ENCODE measurements around the gene MTF2. TPM values are rescaled to one million over a fixed set of nuclear protein-coding genes. Genes with fewer than 3 reads are reported as not detected.

The MTF2 gene
- polyA plus RNA-seq, 4 donors = 6.5 to 29.1 (median 9.2) TPM

DNA sequence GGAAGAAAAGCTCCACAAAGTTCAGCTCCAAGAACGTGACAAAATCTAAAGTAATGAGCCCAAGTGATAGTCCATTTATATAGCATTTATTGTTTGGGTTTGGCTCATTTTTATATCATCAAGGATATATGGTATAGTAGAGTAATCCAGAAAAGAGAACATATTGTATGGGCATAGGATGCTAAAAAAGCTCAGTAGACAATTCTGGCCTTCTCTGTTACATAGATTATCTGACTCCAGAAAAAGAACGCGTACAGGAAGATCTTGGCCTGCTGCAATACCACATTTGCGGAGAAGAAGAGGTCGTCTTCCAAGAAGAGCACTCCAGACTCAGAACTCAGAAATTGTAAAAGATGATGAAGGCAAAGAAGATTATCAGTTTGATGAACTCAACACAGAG is 57.4 kb downstream of the MTF2 start:
- H3K4me3 ChIP-seq (ENCODE audit: low read depth in 1 of 3, low read length in 3 of 3) = no peak overlapping the region
- H3K27ac ChIP-seq (ENCODE audit: low read depth in 1 of 3, low read length in 2 of 3) = no peak overlapping the region
- no peaks in the 10 kb centered on the region for H3K9me3 ChIP-seq (ENCODE audit: control insufficient read depth in 2 of 2, insufficient read depth in 1 of 2, low read depth in 1 of 2, low read length in 1 of 2)
- FAIRE-seq (no peak), DNase-seq (no peak)
- H3K27me3 ChIP-seq (ENCODE audit: control insufficient read depth in 3 of 3, insufficient read depth in 3 of 3, low read length in 3 of 3) = no peaks in the 10 kb centered on the region
- H3K4me1 ChIP-seq (ENCODE audit: control insufficient read depth in 3 of 3, insufficient read depth in 2 of 3, low read depth in 1 of 3, low read length in 2 of 3) = no peaks in the 10 kb centered on the region
- 94 to 95% (median 94%) methylated on average over 5 of the region's 5 CpGs for WGBS, 3 donors
- H3K36me3 ChIP-seq (ENCODE audit: control insufficient read depth in 3 of 3, insufficient read depth in 2 of 3, low read depth in 1 of 3, low read length in 3 of 3) = peaks cover 2 to 21% (median 2%) of the 10 kb centered on the region in 3 donors

DNA sequence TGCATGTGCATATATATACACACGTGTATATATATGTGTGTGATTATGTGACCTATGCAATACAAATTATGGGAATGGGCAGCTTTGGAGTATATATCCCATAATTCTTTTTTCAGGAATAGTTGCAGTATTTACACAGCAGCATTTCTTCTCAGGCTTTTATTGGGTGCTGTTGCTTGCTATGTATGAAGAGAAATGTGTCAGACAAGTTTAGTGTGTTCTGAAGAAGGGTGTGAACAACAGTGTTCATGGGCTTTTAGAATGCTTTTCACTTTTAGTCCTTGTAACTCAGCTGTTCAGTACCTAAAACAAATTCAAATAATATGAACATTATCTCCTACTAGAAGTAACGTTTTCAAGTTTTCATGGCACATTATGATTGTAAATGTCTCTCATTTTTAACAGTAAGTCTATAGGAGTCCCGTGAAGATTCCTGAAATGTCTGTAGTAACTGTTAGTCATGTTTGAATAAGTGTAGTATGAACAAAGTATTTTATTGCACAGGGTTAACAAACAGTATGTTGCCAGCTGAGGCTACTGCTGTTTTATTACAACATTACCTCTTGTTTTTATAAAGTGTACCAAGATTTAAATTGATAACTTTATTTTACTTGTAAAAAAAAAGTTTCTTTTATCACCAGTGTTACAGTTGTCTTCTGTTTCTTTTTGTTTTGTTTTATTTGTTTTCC is 58.7 kb downstream of the MTF2 start:
- Histone ChIP-seq H3K9me3 (ENCODE audit: control insufficient read depth in 2 of 2, insufficient read depth in 1 of 2, low read depth in 1 of 2, low read length in 1 of 2) (no peaks in the 10 kb centered on the region), H3K27ac (ENCODE audit: low read depth in 1 of 3, low read length in 2 of 3) (no peak overlapping the region), H3K27me3 (ENCODE audit: control insufficient read depth in 3 of 3, insufficient read depth in 3 of 3, low read length in 3 of 3) (no peaks in the 10 kb centered on the region), H3K4me3 (ENCODE audit: low read depth in 1 of 3, low read length in 3 of 3) (no peak overlapping the region), H3K4me1 (ENCODE audit: control insufficient read depth in 3 of 3, insufficient read depth in 2 of 3, low read depth in 1 of 3, low read length in 2 of 3) (no peaks in the 10 kb centered on the region), H3K36me3 (ENCODE audit: control insufficient read depth in 3 of 3, insufficient read depth in 2 of 3, low read depth in 1 of 3, low read length in 3 of 3) (peaks cover 2 to 21% (median 2%) of the 10 kb centered on the region in 3 donors)
- no peak for DNase-seq
- 53 to 55% (median 54%) methylated on average over 3 of the region's 3 CpGs for WGBS, 3 donors
- FAIRE-seq = no peak

GRCh38 chr1:93140106-93140505 is 61.0 kb downstream of the MTF2 start:
- H3K4me3 ChIP-seq (ENCODE audit: low read depth in 1 of 3, low read length in 3 of 3) = no peak overlapping the region
- H3K27ac ChIP-seq (ENCODE audit: low read depth in 1 of 3, low read length in 2 of 3) = no peak overlapping the region
- H3K27me3 ChIP-seq (ENCODE audit: control insufficient read depth in 3 of 3, insufficient read depth in 3 of 3, low read length in 3 of 3) = no peaks in the 10 kb centered on the region
- peaks cover 2 to 13% (median 2%) of the 10 kb centered on the region in 3 donors for H3K36me3 ChIP-seq (ENCODE audit: control insufficient read depth in 3 of 3, insufficient read depth in 2 of 3, low read depth in 1 of 3, low read length in 3 of 3)
- no peak for FAIRE-seq
- no peaks in the 10 kb centered on the region for H3K9me3 ChIP-seq (ENCODE audit: control insufficient read depth in 2 of 2, insufficient read depth in 1 of 2, low read depth in 1 of 2, low read length in 1 of 2)
- no peak for DNase-seq
- WGBS, 3 donors = 78 to 84% (median 82%) methylated on average over 1 of the region's 1 CpG
- H3K4me1 ChIP-seq (ENCODE audit: control insufficient read depth in 3 of 3, insufficient read depth in 2 of 3, low read depth in 1 of 3, low read length in 2 of 3) = no peaks in the 10 kb centered on the region

GRCh38 chr1:93142161-93142560 is 63.1 kb downstream of the MTF2 start:
- DNase-seq (no peak), FAIRE-seq (no peak)
- 91 to 99% (median 96%) methylated on average over 2 of the region's 2 CpGs for WGBS, 3 donors

GRCh38 chr1:93143136-93143535 is 64.1 kb downstream of the MTF2 start:
- peaks cover 0 to 4% (median 2%) of the 10 kb centered on the region in 3 donors for H3K36me3 ChIP-seq (ENCODE audit: control insufficient read depth in 3 of 3, insufficient read depth in 2 of 3, low read depth in 1 of 3, low read length in 3 of 3)
- 85 to 89% (median 88%) methylated on average over 1 of the region's 1 CpG for WGBS, 3 donors
- H3K4me3 ChIP-seq (ENCODE audit: low read depth in 1 of 3, low read length in 3 of 3) = no peak overlapping the region
- H3K27ac ChIP-seq (ENCODE audit: low read depth in 1 of 3, low read length in 2 of 3) = no peak overlapping the region
- DNase-seq (no peak), FAIRE-seq (no peak)
- no peaks in the 10 kb centered on the region for H3K4me1 ChIP-seq (ENCODE audit: control insufficient read depth in 3 of 3, insufficient read depth in 2 of 3, low read depth in 1 of 3, low read length in 2 of 3)
- H3K9me3 ChIP-seq (ENCODE audit: control insufficient read depth in 2 of 2, insufficient read depth in 1 of 2, low read depth in 1 of 2, low read length in 1 of 2) = no peaks in the 10 kb centered on the region
- no peaks in the 10 kb centered on the region for H3K27me3 ChIP-seq (ENCODE audit: control insufficient read depth in 3 of 3, insufficient read depth in 3 of 3, low read length in 3 of 3)

More at GRCh38 chr1:93142161-93142560, 63.1 kb downstream of the MTF2 start:
- Histone ChIP-seq H3K27ac (ENCODE audit: low read depth in 1 of 3, low read length in 2 of 3) (no peak overlapping the region), H3K9me3 (ENCODE audit: control insufficient read depth in 2 of 2, insufficient read depth in 1 of 2, low read depth in 1 of 2, low read length in 1 of 2) (no peaks in the 10 kb centered on the region), H3K4me3 (ENCODE audit: low read depth in 1 of 3, low read length in 3 of 3) (no peak overlapping the region), H3K27me3 (ENCODE audit: control insufficient read depth in 3 of 3, insufficient read depth in 3 of 3, low read length in 3 of 3) (no peaks in the 10 kb centered on the region), H3K36me3 (ENCODE audit: control insufficient read depth in 3 of 3, insufficient read depth in 2 of 3, low read depth in 1 of 3, low read length in 3 of 3) (peaks cover 0 to 4% (median 2%) of the 10 kb centered on the region in 3 donors), H3K4me1 (ENCODE audit: control insufficient read depth in 3 of 3, insufficient read depth in 2 of 3, low read depth in 1 of 3, low read length in 2 of 3) (no peaks in the 10 kb centered on the region)

DNA sequence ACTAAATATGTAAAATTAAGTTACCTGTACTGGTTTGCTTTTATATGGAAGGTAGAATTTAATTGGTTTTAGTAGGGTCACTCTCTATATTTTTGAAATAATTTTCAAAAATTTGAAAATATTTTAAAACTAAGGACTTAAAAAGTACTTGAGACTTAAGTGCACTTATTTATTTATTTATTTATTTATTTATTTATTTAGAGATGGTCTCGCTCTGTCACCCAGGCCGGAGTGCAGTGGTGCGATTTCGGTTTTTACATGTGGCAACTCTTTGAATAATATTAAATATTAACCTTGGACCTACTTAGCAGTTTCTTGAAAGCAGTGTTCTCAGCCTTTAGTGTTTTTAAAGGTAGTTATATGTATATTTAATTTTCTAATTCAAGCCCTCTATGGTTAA is 64.7 kb downstream of the MTF2 start:
- H3K36me3 ChIP-seq (ENCODE audit: control insufficient read depth in 3 of 3, insufficient read depth in 2 of 3, low read depth in 1 of 3, low read length in 3 of 3) = peaks cover 0 to 4% (median 2%) of the 10 kb centered on the region in 3 donors
- DNase-seq = no peak
- H3K27me3 ChIP-seq (ENCODE audit: control insufficient read depth in 3 of 3, insufficient read depth in 3 of 3, low read length in 3 of 3) = no peaks in the 10 kb centered on the region
- H3K27ac ChIP-seq (ENCODE audit: low read depth in 1 of 3, low read length in 2 of 3) = no peak overlapping the region
- FAIRE-seq = no peak
- WGBS, 3 donors = 94 to 97% (median 95%) methylated on average over 4 of the region's 4 CpGs
- H3K9me3 ChIP-seq (ENCODE audit: control insufficient read depth in 2 of 2, insufficient read depth in 1 of 2, low read depth in 1 of 2, low read length in 1 of 2) = no peaks in the 10 kb centered on the region
- no peaks in the 10 kb centered on the region for H3K4me1 ChIP-seq (ENCODE audit: control insufficient read depth in 3 of 3, insufficient read depth in 2 of 3, low read depth in 1 of 3, low read length in 2 of 3)
- no peak overlapping the region for H3K4me3 ChIP-seq (ENCODE audit: low read depth in 1 of 3, low read length in 3 of 3)

GRCh38 chr1:93148001-93148400 is 68.9 kb downstream of the MTF2 start:
- FAIRE-seq (no peak), DNase-seq (no peak)
- H3K27me3 ChIP-seq (ENCODE audit: control insufficient read depth in 3 of 3, insufficient read depth in 3 of 3, low read length in 3 of 3) = no peaks in the 10 kb centered on the region
- H3K36me3 ChIP-seq (ENCODE audit: control insufficient read depth in 3 of 3, insufficient read depth in 2 of 3, low read depth in 1 of 3, low read length in 3 of 3) = peaks cover 0 to 5% (median 2%) of the 10 kb centered on the region in 3 donors
- no peaks in the 10 kb centered on the region for H3K9me3 ChIP-seq (ENCODE audit: control insufficient read depth in 2 of 2, insufficient read depth in 1 of 2, low read depth in 1 of 2, low read length in 1 of 2)
- H3K27ac ChIP-seq (ENCODE audit: low read depth in 1 of 3, low read length in 2 of 3) = no peak overlapping the region
- H3K4me3 ChIP-seq (ENCODE audit: low read depth in 1 of 3, low read length in 3 of 3) = peak overlapping the region in 1 of 3 donors; percentile 10
- WGBS, 3 donors = 56 to 72% (median 68%) methylated on average over 7 of the region's 7 CpGs
- no peaks in the 10 kb centered on the region for H3K4me1 ChIP-seq (ENCODE audit: control insufficient read depth in 3 of 3, insufficient read depth in 2 of 3, low read depth in 1 of 3, low read length in 2 of 3)

- H3K27me3 ChIP-seq (ENCODE audit: control insufficient read depth in 3 of 3, insufficient read depth in 3 of 3, low read length in 3 of 3) = no peaks in the 10 kb centered on the region
- no peak for DNase-seq
Observed at GRCh38 chr1:93150729-93151128, 71.6 kb downstream of the MTF2 start.

DNA sequence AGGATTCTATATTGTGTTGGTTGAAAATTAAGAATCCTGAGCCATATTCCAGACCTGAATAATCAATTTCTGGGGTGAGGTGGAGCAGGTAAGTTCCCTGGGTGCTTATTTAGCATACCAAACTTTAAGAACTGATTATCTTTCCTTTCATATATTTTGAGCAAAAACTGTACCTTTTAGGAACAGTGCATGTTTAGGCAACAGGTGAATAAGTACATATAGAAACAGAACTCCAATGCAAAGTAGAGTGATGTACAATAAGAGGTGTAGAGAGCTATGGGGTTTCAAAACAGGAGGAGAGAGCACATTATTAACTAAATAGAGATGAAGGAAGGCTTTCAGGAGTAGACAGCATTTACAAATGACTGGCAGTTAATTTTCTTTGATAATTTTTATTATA is 72.4 kb downstream of the MTF2 start:
- H3K9me3 ChIP-seq (ENCODE audit: control insufficient read depth in 2 of 2, insufficient read depth in 1 of 2, low read depth in 1 of 2, low read length in 1 of 2) = no peaks in the 10 kb centered on the region
- peaks cover 6 to 7% (median 7%) of the 10 kb centered on the region in 3 donors for H3K36me3 ChIP-seq (ENCODE audit: control insufficient read depth in 3 of 3, insufficient read depth in 2 of 3, low read depth in 1 of 3, low read length in 3 of 3)
- no peaks in the 10 kb centered on the region for H3K4me1 ChIP-seq (ENCODE audit: control insufficient read depth in 3 of 3, insufficient read depth in 2 of 3, low read depth in 1 of 3, low read length in 2 of 3)
- no peaks in the 10 kb centered on the region for H3K27me3 ChIP-seq (ENCODE audit: control insufficient read depth in 3 of 3, insufficient read depth in 3 of 3, low read length in 3 of 3)
- DNase-seq (no peak), FAIRE-seq (no peak)
- H3K4me3 ChIP-seq (ENCODE audit: low read depth in 1 of 3, low read length in 3 of 3) = no peak overlapping the region
- H3K27ac ChIP-seq (ENCODE audit: low read depth in 1 of 3, low read length in 2 of 3) = no peak overlapping the region

More at GRCh38 chr1:93150729-93151128, 71.6 kb downstream of the MTF2 start:
- Histone ChIP-seq H3K4me1 (ENCODE audit: control insufficient read depth in 3 of 3, insufficient read depth in 2 of 3, low read depth in 1 of 3, low read length in 2 of 3) (no peaks in the 10 kb centered on the region), H3K4me3 (ENCODE audit: low read depth in 1 of 3, low read length in 3 of 3) (no peak overlapping the region), H3K27ac (ENCODE audit: low read depth in 1 of 3, low read length in 2 of 3) (no peak overlapping the region), H3K36me3 (ENCODE audit: control insufficient read depth in 3 of 3, insufficient read depth in 2 of 3, low read depth in 1 of 3, low read length in 3 of 3) (peaks cover 6 to 7% (median 7%) of the 10 kb centered on the region in 3 donors), H3K9me3 (ENCODE audit: control insufficient read depth in 2 of 2, insufficient read depth in 1 of 2, low read depth in 1 of 2, low read length in 1 of 2) (no peaks in the 10 kb centered on the region)
- WGBS, 3 donors = 27 to 50% (median 37%) methylated on average over 1 of the region's 1 CpG
- FAIRE-seq = no peak
